Fibroblast of villous mesenchyme (primary cell): ENCODE results near the gene AKIRIN2. TPM values are rescaled to one million over a fixed set of nuclear protein-coding genes. Genes with fewer than 3 reads are reported as not detected.
"Not testable (repeated sequence)": the region's sequence is repeated elsewhere in the genome, so short reads cannot be mapped to it uniquely, and the experiment has no call there.

Experiments used
- DNase-seq: peaks from one replicate; pipeline ENCODE4 v3.0.0-alpha.2; 2010; ENCODE audit warnings: low read depth
- H3K4me3 ChIP-seq: 2 replicates; pipeline ENCODE4 v1.5.1; 2011; ENCODE audit warnings: low read depth, mild to moderate bottlenecking, low read length
- total RNA-seq: library from RNA; depleted of rRNA; stranded (reverse); fragments of >200 nt; gene quantifications from 2 replicates; pipeline ENCODE4 v1.2.3, GENCODE V29; 2012
- TF ChIP-seq, protein P1 (sequence below): IDR thresholded peaks from 2 replicates; pipeline ENCODE4 v1.5.1; 2012; ENCODE audit warnings: low read depth, mild to moderate bottlenecking, low read length; ENCODE audit not compliant: insufficient read depth

Gene AKIRIN2
- total RNA-seq, 1 donor: 17.7 TPM

DNA sequence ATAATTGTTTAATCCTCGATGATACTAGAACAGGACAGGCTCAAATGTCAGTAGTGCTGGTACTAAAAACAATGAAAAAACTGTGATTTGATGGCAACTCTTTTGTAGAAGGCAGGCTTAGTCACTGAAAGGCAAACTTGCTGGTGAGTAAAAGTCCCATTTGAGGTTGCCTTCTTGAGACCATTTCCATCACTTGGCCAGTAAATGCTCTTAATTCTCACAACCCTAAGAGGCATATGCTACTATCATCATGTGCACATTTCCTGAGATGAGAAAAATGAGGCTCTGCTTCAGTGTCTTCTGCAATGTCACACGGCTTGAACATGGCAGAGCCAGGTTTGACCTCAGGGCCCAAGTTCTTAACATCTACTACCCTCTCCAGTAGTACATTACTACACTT lies 9.9 kb downstream of the AKIRIN2 start:
- DNase-seq: no peak
- no peak overlapping the region for H3K4me3 ChIP-seq
- TF ChIP-seq, protein P1, sequence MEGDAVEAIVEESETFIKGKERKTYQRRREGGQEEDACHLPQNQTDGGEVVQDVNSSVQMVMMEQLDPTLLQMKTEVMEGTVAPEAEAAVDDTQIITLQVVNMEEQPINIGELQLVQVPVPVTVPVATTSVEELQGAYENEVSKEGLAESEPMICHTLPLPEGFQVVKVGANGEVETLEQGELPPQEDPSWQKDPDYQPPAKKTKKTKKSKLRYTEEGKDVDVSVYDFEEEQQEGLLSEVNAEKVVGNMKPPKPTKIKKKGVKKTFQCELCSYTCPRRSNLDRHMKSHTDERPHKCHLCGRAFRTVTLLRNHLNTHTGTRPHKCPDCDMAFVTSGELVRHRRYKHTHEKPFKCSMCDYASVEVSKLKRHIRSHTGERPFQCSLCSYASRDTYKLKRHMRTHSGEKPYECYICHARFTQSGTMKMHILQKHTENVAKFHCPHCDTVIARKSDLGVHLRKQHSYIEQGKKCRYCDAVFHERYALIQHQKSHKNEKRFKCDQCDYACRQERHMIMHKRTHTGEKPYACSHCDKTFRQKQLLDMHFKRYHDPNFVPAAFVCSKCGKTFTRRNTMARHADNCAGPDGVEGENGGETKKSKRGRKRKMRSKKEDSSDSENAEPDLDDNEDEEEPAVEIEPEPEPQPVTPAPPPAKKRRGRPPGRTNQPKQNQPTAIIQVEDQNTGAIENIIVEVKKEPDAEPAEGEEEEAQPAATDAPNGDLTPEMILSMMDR: no peak

DNA sequence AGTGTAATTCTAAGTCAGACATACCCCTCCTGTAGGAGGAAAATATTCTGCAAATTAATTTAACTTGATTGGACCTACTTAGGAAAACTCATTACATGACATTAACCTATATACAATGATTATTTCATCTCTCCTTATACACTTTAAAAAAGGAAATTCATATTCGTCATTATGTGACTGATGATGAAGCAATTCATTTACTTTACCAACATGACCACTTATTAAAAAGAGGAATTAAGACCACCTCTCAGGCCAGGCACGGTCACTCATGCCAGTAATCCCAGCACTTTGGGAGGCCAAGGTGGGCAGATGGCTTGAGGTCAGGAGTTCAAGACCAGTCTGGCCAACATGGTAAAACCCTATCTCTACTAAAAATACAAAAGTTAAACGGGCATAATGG lies 11.6 kb downstream of the AKIRIN2 start:
- TF ChIP-seq, protein P1: no peak
- no peak for DNase-seq
- H3K4me3 ChIP-seq: no peak overlapping the region

GRCh38 chr6:87687893-87688292 lies 14.1 kb downstream of the AKIRIN2 start:
- DNase-seq, H3K4me3 ChIP-seq: not testable (repeated sequence)

- TF ChIP-seq, protein P1: no peak
- DNase-seq: no peak
- H3K4me3 ChIP-seq: no peak overlapping the region
Measured at GRCh38 chr6:87687296-87687695, 14.7 kb downstream of the AKIRIN2 start.

- DNase-seq, H3K4me3 ChIP-seq: not testable (repeated sequence)
Measured at GRCh38 chr6:87686636-87687205, 15.3 kb downstream of the AKIRIN2 start.

DNA sequence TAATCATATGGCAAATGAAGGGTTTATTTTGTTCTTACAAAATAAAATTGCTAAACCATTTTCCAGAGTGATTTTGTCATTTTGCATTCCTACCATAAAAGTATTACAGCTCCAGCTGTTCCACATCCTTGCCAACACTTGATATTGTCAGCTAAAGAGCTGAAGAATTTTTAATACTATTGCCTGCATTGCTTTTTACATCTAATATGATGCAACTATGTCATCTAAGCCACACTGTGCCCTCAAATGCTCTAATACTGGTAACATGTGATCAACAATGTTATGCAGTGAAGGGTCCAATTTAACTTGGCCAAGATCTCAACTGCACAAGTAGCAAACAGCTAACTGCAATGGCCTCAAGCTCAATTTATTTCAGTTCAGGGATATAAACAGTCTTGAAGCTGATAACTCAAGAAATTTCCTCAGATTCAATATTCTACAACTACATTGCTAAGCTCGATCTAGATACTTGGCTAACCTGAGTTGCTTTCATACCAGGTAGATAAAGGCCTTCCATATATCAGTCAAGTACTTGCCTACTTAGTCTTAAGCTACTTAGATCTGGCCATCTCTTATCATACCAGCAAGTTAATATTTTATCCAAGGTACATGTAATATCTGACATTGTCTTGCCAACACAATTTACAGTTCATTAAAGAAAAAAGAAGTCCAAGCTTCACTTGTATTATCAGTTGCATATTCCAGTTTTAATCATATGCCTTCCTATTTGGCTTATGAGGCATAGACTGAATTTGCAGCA lies 17.0 kb downstream of the AKIRIN2 start:
- H3K4me3 ChIP-seq: no peak overlapping the region
- DNase-seq: no peak
- TF ChIP-seq, protein P1: no peak

GRCh38 chr6:87683890-87684289 lies 18.1 kb downstream of the AKIRIN2 start:
- DNase-seq: no peak
- no peak overlapping the region for H3K4me3 ChIP-seq
- TF ChIP-seq, protein P1: no peak

- no peak for DNase-seq
- H3K4me3 ChIP-seq: no peak overlapping the region
- TF ChIP-seq, protein P1: no peak
Measured at GRCh38 chr6:87682310-87682709, 19.7 kb downstream of the AKIRIN2 start.
